HG02981 (cell line): ENCODE measurements around the gene EMC10.
A peak's percentile ranks its signal among the peaks of the same experiment; 100 is the strongest.
"Not testable (repeated sequence)": the region's sequence is repeated elsewhere in the genome, so short reads cannot be mapped to it uniquely, and the experiment has no call there.

Experiments
- ATAC-seq: cut with Tn5 transposase; IDR thresholded peaks from one replicate; pipeline ENCODE4 v1.9.1; 2021; ENCODE audit warnings: mild to moderate bottlenecking, moderate library complexity; ENCODE audit not compliant: unreplicated experiment

The EMC10 gene

GRCh38 chr19:50476224-50476906 is at the start of gene EMC10, which contains the start of gene GARIN5A:
EMC10 (plus strand) TSS chr19:50476507; CDS start chr19:50476545, 38 bp downstream.
GARIN5A (minus strand) TSS chr19:50476848; CDS start chr19:50476388, 460 bp downstream.
- peak; percentile 78 for ATAC-seq

- ATAC-seq = no peak
Measured at GRCh38 chr19:50427318-50427925, 48.9 kb upstream of the EMC10 start.

GRCh38 chr19:50427997-50428425 is 48.3 kb upstream of the EMC10 start:
- no peak for ATAC-seq

- ATAC-seq = no peak
Measured at GRCh38 chr19:50428772-50429463, 47.4 kb upstream of the EMC10 start.

GRCh38 chr19:50430888-50431342 is 45.4 kb upstream of the EMC10 start:
- ATAC-seq = no peak

- ATAC-seq = peak; percentile 57
Measured at GRCh38 chr19:50431343-50432220, 44.7 kb upstream of the EMC10 start.

- no peak for ATAC-seq
Measured at GRCh38 chr19:50432221-50433028, 43.9 kb upstream of the EMC10 start, which contains the start of gene MYBPC2. MYBPC2 (plus strand) TSS chr19:50432892; CDS start chr19:50432954, 62 bp downstream.

- ATAC-seq = no peak
Measured at GRCh38 chr19:50433201-50434180, 42.8 kb upstream of the EMC10 start.

- no peak for ATAC-seq
Measured at GRCh38 chr19:50434525-50434924, 41.8 kb upstream of the EMC10 start.

GRCh38 chr19:50435221-50435620 is 41.1 kb upstream of the EMC10 start:
- no peak for ATAC-seq

GRCh38 chr19:50435627-50436026 is 40.7 kb upstream of the EMC10 start:
- no peak for ATAC-seq

- no peak for ATAC-seq
Measured at GRCh38 chr19:50437862-50438449, 38.4 kb upstream of the EMC10 start.

- not testable (repeated sequence) for ATAC-seq
Measured at GRCh38 chr19:50439130-50439529, 37.2 kb upstream of the EMC10 start.

- no peak for ATAC-seq
Measured at GRCh38 chr19:50444059-50444458, 32.2 kb upstream of the EMC10 start.

GRCh38 chr19:50447053-50447452 is 29.3 kb upstream of the EMC10 start:
- no peak for ATAC-seq

- no peak for ATAC-seq
Measured at GRCh38 chr19:50447750-50448149, 28.6 kb upstream of the EMC10 start.

- ATAC-seq = no peak
Measured at GRCh38 chr19:50449236-50449899, 26.9 kb upstream of the EMC10 start.
